Measurements from ENCODE around the gene STPG3.

The STPG3 gene

DNA sequence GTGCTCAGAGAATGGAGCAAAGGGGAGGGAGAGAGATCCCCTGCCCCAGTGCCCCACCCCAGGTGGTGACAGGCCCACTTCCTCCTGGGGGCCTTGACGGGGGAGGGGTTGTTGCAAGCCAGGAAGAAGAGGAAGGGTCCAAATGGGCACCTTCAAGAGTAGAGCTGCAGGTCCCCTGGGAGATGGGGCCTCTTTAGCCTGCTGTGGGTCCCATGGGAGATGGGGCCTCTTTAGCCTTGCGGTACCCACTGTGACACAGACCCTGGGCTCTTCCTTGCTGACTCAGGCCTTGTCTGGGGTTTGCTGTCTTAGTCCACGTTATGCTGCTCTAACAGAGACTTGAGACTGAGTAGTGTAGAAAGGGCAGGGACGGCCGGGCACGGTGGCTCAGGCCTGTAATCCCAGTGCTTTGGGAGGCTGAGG, 16.9 kb downstream of the STPG3 start:
- DNase-seq: no peak

- DNase-seq: no peak
Measured at GRCh38 chr9:137268538-137269201, 17.6 kb downstream of the STPG3 start.

GRCh38 chr9:137269231-137269772, 18.2 kb downstream of the STPG3 start:
- DNase-seq: no peak

GRCh38 chr9:137270929-137271695, 20.0 kb downstream of the STPG3 start:
- DNase-seq: no peak

GRCh38 chr9:137271696-137272076, 20.6 kb downstream of the STPG3 start:
- DNase-seq: no peak

DNA sequence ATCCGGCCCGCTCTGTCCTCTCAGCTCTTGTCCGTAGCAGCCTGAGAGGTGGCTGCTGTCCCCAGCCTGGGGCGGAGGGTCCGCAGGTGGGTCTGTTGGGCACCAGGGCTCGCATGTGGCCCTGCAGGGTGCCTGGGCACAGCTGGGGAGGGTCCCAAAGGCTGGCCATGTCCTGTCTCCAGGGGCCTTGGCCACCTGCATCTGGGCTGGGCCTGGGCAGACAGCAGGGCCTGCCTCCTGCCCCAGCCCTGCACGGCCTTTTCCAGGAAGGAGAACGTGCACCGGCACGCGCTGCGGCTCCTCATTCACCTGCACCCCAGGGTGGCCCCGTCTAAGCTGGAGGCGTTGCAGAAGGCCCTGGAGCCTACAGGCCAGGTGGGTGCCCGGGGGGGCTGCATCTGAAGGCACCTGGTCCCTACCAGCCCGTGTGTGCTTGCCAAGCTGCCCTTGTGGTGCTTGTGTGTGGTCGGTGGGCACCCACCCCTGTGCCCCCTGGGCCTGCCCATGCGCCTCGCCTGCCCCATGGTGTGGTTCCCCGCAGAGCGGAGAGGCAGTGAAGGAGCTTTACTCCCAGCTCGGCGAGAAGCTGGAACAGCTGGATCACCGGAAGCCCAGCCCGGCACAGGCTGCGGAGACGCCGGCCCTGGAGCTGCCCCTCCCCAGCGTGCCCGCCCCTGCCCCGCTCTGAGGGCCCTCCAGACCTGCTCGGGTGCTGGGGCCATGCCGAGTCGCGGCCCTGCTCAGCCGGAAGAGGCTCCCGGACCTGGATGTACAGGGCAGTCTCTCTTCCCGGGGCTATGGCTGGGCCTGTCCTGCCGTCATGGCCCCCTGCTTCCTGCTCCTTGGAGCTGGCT, 21.4 kb downstream of the STPG3 start:
- no peak for DNase-seq

GRCh38 chr9:137273095-137273490, 22.0 kb downstream of the STPG3 start:
- DNase-seq: no peak

DNA sequence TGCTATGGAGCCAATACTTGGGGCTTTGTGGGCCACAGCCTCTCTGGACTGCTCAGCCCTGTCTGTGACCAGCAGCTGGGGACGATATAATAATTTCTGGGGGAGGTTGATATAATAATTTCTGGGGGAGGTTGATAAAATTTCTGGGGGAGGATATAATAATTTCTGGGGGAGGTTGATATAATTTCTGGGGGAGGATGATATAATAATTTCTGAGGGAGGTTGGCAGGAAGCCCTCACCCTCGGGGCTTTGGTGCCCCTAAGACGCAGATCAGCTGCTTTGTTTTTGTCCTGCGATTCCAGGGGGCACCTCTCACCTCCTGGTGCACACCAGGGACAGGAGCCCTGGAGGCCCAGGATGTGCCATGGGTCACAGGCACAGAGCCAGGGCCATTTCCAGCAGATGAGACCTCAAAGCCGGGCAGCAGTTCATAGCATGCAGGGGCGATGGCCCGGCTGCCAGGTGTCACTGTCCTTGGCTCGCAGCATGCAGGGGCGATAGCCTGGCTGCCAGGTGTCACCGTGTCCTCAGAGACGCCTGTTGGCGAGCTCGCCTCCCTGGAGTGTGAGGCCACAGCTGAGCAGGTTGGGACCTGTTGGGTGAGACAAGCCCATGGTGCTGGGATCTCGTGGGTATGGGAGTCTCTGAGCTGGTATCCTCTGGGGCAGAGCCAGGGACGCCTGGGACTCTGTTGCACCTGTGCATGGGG, 22.7 kb downstream of the STPG3 start:
- DNase-seq: no peak

DNA sequence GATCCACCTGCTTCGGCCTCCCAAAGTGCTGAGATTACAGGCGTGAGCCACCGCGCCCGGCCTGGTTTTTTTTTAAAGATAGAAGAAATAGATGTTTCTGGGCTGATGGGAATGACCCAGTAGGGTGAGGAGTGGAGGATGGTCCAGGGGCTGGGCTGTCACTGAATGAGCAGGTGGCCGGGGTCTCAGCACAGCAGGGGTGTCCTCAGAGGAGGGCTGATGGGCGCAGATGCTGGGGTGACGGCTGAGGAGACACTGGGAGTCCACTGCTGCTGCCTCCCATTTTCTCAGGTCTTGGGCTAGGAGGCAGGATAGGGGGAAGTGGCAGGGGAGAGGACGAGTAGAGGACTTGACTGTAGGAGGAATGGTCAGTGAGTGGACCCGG, 24.1 kb downstream of the STPG3 start:
- DNase-seq: no peak

DNA sequence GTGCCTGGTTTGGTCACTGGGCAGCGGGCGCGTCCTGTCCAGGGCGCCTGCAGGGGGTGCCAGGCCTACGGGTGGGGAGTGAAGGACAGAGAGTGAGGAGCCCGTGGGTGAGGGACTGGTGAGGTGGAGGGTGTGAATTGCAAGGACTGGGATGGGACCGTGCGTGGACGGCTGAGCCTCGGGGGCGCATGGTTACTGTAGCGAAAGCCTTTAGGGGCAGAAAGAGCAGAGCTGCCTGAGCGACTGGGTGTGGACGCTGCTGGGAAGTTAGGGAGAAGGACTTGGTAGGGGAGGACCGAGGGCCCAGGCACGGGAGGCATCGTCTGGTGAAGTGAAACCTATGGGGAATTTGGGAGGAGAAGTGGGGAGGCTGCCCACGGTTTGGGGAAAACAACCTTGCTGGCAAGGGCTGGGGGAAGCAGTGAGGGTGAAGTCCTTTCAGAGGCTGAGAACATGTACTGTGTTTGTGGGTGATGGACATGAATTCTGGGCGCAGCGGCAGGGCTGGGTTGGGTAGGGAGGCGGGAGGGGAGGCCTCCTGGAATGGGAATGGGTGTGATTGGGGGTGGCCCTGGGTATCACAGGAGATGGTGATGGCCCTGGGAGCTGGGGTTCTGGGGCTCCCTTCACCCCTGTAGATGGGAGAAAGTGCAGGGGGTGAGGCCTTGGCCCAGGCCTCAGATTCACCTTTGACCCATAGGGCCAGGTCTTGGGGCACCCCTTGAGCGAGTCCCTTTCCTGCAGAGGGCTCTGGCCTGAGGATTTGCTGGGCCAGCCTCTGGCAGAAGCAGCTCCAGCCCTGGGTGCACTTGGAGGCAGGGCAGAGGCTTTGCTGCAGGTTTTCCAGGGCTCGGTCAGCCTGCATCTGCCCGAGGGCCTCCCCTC, 24.7 kb downstream of the STPG3 start:
- no peak for DNase-seq

- DNase-seq: no peak
Measured at GRCh38 chr9:137276473-137277328, 25.6 kb downstream of the STPG3 start.

DNA sequence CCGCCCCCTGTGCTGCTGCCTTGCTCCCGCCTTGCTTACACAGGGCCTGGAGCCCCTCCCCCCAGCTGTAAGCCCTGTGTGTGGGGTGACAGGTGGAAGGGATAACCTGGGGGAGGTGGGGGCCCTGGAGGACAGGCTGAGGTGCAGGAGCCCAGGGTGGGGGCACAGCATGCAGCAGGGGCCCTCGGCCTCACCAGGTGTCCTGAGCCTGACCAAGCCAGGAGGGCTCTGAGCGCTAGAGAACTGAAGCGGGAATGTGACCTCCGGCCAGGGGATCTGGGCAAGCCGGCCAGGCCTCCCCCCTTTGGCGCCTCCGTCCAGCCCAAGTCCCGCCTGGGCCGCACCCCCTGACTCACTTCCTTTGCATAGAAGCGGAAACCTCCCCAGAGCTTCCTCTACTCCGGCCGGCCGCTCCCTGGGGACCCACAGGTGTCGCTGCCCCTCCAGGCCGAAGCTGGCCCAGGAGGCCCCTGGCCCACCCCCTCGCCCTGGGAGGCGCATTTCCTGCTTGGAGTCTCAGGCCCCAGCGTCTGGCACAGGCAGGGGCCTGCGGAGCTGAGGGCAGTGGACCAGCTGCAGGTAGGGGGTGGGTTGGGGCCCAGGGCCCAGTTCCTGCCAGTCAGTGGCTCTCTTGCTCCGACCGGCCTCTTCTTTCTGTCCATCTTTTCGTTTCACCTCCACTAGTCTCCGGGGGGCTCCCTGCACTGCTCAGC, 26.4 kb downstream of the STPG3 start, which contains the start of gene TOR4A:
Gene TOR4A (plus strand): TSS at position 398 of the 713 bp plus-strand sequence. CDS start 964 bp downstream, outside the sequence.
- no peak for DNase-seq

GRCh38 chr9:137278061-137278701, 27.1 kb downstream of the STPG3 start:
- DNase-seq: no peak

GRCh38 chr9:137278721-137279711, 27.9 kb downstream of the STPG3 start:
- no peak for DNase-seq

- DNase-seq: no peak
Measured at GRCh38 chr9:137279741-137280473, 28.8 kb downstream of the STPG3 start.

DNA sequence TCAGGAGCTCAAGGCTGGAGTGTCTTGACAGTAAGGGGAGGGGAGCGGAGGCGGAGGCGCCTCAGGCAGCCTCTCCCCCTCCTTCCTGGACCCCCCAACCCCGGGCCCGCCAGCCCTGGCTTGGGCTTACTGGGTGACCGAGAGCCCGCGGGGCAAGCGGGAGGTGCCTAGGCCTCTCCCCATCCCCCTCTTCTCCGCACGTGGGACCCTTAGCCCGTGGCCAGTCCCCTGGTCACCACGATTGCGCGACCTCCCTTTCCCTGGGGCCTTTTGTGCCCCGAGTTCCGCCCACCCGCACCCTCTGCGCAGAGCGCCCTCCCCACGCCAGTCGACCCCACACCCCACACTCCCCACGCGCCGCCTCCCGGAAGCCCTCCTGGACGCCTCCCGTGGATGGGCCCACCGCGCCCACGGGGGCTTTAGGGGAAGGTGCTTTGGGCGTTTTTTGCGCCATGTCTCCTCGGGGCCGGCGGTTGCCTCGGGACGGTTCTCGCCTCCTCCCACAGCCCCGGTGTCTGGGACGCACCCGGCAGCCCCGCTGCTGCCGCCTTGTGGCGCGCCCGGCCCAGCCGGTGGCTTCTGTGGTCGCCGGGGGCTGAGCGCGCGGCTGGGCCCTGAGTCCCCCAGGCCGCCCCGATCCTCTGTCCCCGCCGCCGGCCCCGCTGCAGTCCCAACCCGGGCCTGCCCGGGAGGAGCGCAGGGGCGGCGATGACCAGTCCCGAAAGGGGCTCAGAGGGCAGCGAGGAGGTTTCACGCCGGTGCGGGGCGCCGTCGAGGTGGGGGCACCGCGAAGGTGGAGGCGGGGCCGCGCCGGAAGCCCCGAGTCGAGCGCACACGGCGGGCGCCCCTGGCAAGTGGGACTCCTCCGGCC, 29.6 kb downstream of the STPG3 start:
- no peak for DNase-seq

Data from DMS 273 treated with DMSO at 0.1 percent for 48 hours (cell line).